Measurements from ENCODE around the gene PTGS1. TPM values are rescaled to one million over a fixed set of nuclear protein-coding genes. Genes with fewer than 3 reads are reported as not detected.

Gene PTGS1
- total and polyA plus RNA-seq, 2 of the 13 experiments (the other 11 are each of a cell fraction or from before 2014, with no cell fraction given) = 0.07 to 0.08 TPM

DNA sequence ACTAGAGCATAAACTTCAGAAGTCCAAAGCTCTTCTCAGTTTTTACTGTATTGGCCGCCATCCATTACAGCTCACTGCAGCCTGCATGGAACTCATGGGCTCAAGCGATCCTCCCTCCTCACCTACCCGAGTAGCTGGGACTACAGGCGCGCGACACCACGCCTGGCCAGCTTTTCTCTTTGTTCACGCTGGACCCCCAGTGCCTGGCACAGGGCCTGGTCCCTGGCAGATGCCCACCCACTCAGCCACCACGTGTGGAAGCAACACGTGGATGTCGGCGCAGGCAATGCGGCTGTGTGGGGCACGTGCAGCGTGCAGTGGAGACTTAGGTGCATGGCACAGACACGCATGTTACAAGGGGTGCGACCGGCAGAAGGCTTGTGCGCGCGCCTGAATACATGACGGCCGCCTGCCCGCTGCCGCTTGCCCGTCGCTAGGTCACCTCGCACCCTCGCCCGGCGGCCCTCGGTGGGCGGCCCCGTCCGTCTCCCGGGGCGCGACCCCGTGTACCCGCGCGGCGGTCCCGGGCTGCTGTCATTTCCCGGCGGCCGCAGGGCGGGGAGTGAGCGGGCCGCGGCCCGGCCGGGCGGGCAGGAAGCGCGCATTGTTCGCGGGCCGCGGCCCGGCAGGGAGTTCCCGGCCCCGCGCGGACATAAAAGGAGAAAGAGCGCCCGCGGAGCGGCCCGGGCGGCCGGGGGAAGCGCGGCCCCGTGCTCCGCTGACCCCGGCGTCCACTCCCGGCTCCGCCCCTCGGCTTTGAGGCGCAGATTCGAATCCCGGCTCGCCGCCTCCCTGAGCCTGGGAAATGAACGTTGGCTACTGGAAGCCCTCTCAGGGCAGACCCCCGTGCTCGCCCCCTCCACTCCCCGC, 24.1 kb upstream of the PTGS1 start (continued):
- TF ChIP-seq, protein P1, sequence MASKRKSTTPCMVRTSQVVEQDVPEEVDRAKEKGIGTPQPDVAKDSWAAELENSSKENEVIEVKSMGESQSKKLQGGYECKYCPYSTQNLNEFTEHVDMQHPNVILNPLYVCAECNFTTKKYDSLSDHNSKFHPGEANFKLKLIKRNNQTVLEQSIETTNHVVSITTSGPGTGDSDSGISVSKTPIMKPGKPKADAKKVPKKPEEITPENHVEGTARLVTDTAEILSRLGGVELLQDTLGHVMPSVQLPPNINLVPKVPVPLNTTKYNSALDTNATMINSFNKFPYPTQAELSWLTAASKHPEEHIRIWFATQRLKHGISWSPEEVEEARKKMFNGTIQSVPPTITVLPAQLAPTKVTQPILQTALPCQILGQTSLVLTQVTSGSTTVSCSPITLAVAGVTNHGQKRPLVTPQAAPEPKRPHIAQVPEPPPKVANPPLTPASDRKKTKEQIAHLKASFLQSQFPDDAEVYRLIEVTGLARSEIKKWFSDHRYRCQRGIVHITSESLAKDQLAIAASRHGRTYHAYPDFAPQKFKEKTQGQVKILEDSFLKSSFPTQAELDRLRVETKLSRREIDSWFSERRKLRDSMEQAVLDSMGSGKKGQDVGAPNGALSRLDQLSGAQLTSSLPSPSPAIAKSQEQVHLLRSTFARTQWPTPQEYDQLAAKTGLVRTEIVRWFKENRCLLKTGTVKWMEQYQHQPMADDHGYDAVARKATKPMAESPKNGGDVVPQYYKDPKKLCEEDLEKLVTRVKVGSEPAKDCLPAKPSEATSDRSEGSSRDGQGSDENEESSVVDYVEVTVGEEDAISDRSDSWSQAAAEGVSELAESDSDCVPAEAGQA (IDR thresholded peaks at IDR 0.05; ENCODE audit: low read depth) = no peak
- TF ChIP-seq, protein P1 (CRISPR knock-in tag; IDR thresholded peaks at IDR 0.05; ENCODE audit: borderline replicate concordance) = 0 out of 2 replicates have a peak, but pooled peaks have one; percentile 52
- TF ChIP-seq ZNF264 (CRISPR knock-in tag; IDR thresholded peaks at IDR 0.05) (no peak; the same call in 1 of the 2 replicates), KDM3A (CRISPR knock-in tag; IDR thresholded peaks at IDR 0.05; ENCODE audit: low read depth) (0 out of 2 replicates have a peak, but pooled peaks have one; percentile 18), ZSCAN12 (CRISPR knock-in tag; IDR thresholded peaks at IDR 0.05) (0 out of 2 replicates have a peak, but pooled peaks have one; percentile 34), KDM2A (CRISPR knock-in tag; IDR thresholded peaks at IDR 0.05; ENCODE audit: borderline replicate concordance, low read depth) (peak; percentile 52; the same call in 1 of the 2 replicates), POLR2A (IDR thresholded peaks at IDR 0.05; ENCODE audit: insufficient read depth in 1 of 2, low read depth in 2 of 2, low read length in 2 of 2) (no peak), ZNF83 (CRISPR knock-in tag; IDR thresholded peaks at IDR 0.05; ENCODE audit: borderline replicate concordance) (no peak), RAD21 (CRISPR knock-in tag; IDR thresholded peaks at IDR 0.05) (0 out of 2 replicates have a peak, but pooled peaks have one; percentile 23), HNRNPLL (IDR thresholded peaks at IDR 0.05; ENCODE audit: low read depth, low read length, poor library complexity, severe bottlenecking) (peak; percentile 46), RELA (CRISPR knock-in tag; IDR thresholded peaks at IDR 0.05) (no peak; the same call in 1 of the 2 replicates), RARA (CRISPR knock-in tag; IDR thresholded peaks at IDR 0.05) (peak; percentile 12; the same call in 1 of the 2 replicates), GPN1 (CRISPR knock-in tag; IDR thresholded peaks at IDR 0.05; ENCODE audit: borderline replicate concordance) (0 out of 2 replicates have a peak, but pooled peaks have one; percentile 16), SRSF1 (optimal IDR thresholded peaks at IDR 0.05; ENCODE audit: low read depth, low read length) (peak; percentile 48), ONECUT2 (CRISPR knock-in tag; IDR thresholded peaks at IDR 0.05) (0 out of 2 replicates have a peak, but pooled peaks have one; percentile 20), FOXO1 (CRISPR knock-in tag; IDR thresholded peaks at IDR 0.05) (peak; percentile 61; the same call in 1 of the 2 replicates)
- TF ChIP-seq, protein P2, sequence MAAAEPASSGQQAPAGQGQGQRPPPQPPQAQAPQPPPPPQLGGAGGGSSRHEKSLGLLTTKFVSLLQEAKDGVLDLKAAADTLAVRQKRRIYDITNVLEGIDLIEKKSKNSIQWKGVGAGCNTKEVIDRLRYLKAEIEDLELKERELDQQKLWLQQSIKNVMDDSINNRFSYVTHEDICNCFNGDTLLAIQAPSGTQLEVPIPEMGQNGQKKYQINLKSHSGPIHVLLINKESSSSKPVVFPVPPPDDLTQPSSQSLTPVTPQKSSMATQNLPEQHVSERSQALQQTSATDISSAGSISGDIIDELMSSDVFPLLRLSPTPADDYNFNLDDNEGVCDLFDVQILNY (CRISPR knock-in tag; conservative IDR thresholded peaks at IDR 0.05) = no peak
- TF ChIP-seq, protein P3, sequence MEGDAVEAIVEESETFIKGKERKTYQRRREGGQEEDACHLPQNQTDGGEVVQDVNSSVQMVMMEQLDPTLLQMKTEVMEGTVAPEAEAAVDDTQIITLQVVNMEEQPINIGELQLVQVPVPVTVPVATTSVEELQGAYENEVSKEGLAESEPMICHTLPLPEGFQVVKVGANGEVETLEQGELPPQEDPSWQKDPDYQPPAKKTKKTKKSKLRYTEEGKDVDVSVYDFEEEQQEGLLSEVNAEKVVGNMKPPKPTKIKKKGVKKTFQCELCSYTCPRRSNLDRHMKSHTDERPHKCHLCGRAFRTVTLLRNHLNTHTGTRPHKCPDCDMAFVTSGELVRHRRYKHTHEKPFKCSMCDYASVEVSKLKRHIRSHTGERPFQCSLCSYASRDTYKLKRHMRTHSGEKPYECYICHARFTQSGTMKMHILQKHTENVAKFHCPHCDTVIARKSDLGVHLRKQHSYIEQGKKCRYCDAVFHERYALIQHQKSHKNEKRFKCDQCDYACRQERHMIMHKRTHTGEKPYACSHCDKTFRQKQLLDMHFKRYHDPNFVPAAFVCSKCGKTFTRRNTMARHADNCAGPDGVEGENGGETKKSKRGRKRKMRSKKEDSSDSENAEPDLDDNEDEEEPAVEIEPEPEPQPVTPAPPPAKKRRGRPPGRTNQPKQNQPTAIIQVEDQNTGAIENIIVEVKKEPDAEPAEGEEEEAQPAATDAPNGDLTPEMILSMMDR (CRISPR knock-in tag; IDR thresholded peaks at IDR 0.05) = peak; percentile 15; the same call in 1 of the 2 replicates
- TF ChIP-seq, protein P4, sequence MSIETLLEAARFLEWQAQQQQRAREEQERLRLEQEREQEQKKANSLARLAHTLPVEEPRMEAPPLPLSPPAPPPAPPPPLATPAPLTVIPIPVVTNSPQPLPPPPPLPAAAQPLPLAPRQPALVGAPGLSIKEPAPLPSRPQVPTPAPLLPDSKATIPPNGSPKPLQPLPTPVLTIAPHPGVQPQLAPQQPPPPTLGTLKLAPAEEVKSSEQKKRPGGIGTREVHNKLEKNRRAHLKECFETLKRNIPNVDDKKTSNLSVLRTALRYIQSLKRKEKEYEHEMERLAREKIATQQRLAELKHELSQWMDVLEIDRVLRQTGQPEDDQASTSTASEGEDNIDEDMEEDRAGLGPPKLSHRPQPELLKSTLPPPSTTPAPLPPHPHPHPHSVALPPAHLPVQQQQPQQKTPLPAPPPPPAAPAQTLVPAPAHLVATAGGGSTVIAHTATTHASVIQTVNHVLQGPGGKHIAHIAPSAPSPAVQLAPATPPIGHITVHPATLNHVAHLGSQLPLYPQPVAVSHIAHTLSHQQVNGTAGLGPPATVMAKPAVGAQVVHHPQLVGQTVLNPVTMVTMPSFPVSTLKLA (IDR thresholded peaks at IDR 0.05) = peak; percentile 95

Measured in HepG2 (cell line).